Activated CD8-positive, alpha-beta memory T cell treated with anti-CD3 and anti-CD28 coated beads for 36 hours (primary cell): Measurements from ENCODE around the gene MSI2. TPM values are rescaled to one million over a fixed set of nuclear protein-coding genes. Genes with fewer than 3 reads are reported as not detected.

Experiments
- CTCF ChIA-PET: fragments of 350-600 bp; sonication (Branson Sonifier 250); formaldehyde crosslinking; loops from one replicate; lab custom pipeline; 2021; ENCODE audit warnings: antibody characterized with exemption; lab: Charles Lee
- POLR2A ChIA-PET: fragments of 350-600 bp; sonication (Branson Sonifier 250); formaldehyde crosslinking; loops from one replicate; lab custom pipeline; 2021; ENCODE audit warnings: antibody characterized with exemption; lab: Charles Lee
- total RNA-seq, 2 experiments: library from RNA; stranded (reverse); gene quantifications; one replicate each; pipeline ENCODE4 v1.2.3, GENCODE V29; 2021

The MSI2 gene
- total RNA-seq, 2 experiments from 2014 or later, result 56.5 to 59.6 TPM

- ChIA-PET CTCF (interaction anchor here (0.5 to 1.2 kb wide), 2 partner anchors 485 to 783 kb away, joined by 3 read pairs; no protein-coding TSS in a partner anchor), POLR2A (no interaction called here)
These were observed 471.4 kb downstream of the MSI2 start for GRCh38 chr17:57727630-57728175.

- ChIA-PET POLR2A (no interaction called here), CTCF (no interaction called here)
These were observed 473.8 kb downstream of the MSI2 start for GRCh38 chr17:57730026-57730701.

- POLR2A ChIA-PET, result interaction anchor here (0.7 kb wide), 1 partner anchor 489 kb away, joined by 12 read pairs; no protein-coding TSS in a partner anchor
- CTCF ChIA-PET, result no interaction called here
These were observed 475.7 kb downstream of the MSI2 start for GRCh38 chr17:57732062-57732461.

- ChIA-PET CTCF (no interaction called here), POLR2A (no interaction called here)
These were observed 476.8 kb downstream of the MSI2 start for GRCh38 chr17:57733085-57733484.

Other genes starting within 250 kb of the MSI2 start
- gene AKAP1, start 171.3 kb upstream of the MSI2 start, total RNA-seq, result 10 to 100 TPM; 45.9 to 50.7 TPM